Endothelial cell (in vitro differentiated cells): Measurements from ENCODE around the gene PDE6B. TPM values are rescaled to one million over a fixed set of nuclear protein-coding genes. Genes with fewer than 3 reads are reported as not detected.
"Not testable (repeated sequence)": the region's sequence is repeated elsewhere in the genome, so short reads cannot be mapped to it uniquely, and the experiment has no call there.

Experiments used
- DNase-seq: peaks from one replicate; pipeline ENCODE4 v3.0.0; 2021; ENCODE audit warnings: low spot score
- H3K27ac Mint-ChIP-seq: one replicate; pipeline ENCODE4 v1.8.0; 2021; ENCODE audit warnings: mixed read lengths, inconsistent platforms; ENCODE audit not compliant: unreplicated experiment
- H3K27me3 Mint-ChIP-seq: one replicate; pipeline ENCODE4 v1.8.0; 2021; ENCODE audit warnings: mild to moderate bottlenecking, moderate library complexity, mixed read lengths, inconsistent platforms; ENCODE audit not compliant: unreplicated experiment
- H3K36me3 Mint-ChIP-seq: one replicate; pipeline ENCODE4 v1.8.0; 2021; ENCODE audit warnings: mild to moderate bottlenecking, low read depth, mixed read lengths, inconsistent platforms; ENCODE audit not compliant: unreplicated experiment
- H3K4me1 Mint-ChIP-seq: one replicate; pipeline ENCODE4 v1.8.0; 2021; ENCODE audit warnings: mild to moderate bottlenecking, mixed read lengths, inconsistent platforms; ENCODE audit not compliant: unreplicated experiment
- H3K4me3 Mint-ChIP-seq: one replicate; pipeline ENCODE4 v1.8.0; 2021; ENCODE audit warnings: mild to moderate bottlenecking, mixed read lengths, inconsistent platforms; ENCODE audit not compliant: unreplicated experiment
- H3K9me3 Mint-ChIP-seq: one replicate; pipeline ENCODE4 v1.8.0; 2021; ENCODE audit warnings: mixed read lengths, inconsistent platforms; ENCODE audit not compliant: unreplicated experiment
- total RNA-seq: library from RNA; stranded (reverse); fragmentation: NEBNext Ultra II Directional; extraction: Animal tissue kit (Norgen Biotek cat#: 25700); gene quantifications from one replicate; pipeline ENCODE4 v1.2.1, GENCODE V29; 2021; ENCODE audit not compliant: unreplicated experiment
- TF ChIP-seq, protein P1 (sequence below): fragments of 200-600 bp; sonication (generic); IDR thresholded peaks from one replicate; pipeline ENCODE4 v1.5.0; 2021; ENCODE audit warnings: antibody characterized with exemption; ENCODE audit not compliant: unreplicated experiment

Gene PDE6B
- total RNA-seq, 1 donor from 2014 or later: 5.1 TPM

DNA sequence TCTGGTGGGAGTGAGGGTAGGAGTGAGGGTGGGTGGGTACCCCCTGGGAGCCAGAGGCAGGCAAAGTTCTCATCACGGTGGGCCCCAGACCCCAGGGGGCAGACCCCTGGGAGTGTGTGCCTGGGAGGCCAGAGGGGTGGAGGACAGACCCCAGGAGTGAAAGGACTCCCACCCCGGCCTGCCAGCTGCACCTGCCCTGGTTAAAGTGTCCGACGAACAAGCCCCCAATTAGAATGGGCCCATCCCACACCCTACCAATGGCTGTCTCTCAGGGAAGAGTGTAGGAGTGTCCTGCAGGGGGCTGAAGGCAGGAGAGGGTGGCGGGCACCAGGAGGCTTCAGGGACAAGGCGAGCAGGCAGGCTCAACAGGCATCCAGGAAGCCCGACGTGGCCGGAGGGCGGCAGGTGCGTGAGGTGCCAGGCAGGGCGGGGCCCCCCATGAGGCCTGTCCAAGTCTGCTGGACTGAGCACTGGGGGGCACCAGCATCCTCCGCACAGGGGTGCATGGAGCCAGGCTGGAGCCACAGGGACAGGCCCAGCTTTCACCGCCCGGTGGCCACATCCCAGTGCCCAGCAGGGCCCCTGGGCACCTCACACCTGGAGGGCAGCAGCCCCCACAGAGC lies 8.7 kb downstream of the PDE6B start:
- no peak for DNase-seq
- Mint-ChIP-seq H3K9me3 (peaks cover 6% of the 10 kb centered on the region), H3K27me3 (peaks cover 29% of the 10 kb centered on the region), H3K36me3 (peaks cover 19% of the 10 kb centered on the region), H3K4me3 (no peak overlapping the region), H3K27ac (no peak overlapping the region), H3K4me1 (no peaks in the 10 kb centered on the region)
- TF ChIP-seq, protein P1, sequence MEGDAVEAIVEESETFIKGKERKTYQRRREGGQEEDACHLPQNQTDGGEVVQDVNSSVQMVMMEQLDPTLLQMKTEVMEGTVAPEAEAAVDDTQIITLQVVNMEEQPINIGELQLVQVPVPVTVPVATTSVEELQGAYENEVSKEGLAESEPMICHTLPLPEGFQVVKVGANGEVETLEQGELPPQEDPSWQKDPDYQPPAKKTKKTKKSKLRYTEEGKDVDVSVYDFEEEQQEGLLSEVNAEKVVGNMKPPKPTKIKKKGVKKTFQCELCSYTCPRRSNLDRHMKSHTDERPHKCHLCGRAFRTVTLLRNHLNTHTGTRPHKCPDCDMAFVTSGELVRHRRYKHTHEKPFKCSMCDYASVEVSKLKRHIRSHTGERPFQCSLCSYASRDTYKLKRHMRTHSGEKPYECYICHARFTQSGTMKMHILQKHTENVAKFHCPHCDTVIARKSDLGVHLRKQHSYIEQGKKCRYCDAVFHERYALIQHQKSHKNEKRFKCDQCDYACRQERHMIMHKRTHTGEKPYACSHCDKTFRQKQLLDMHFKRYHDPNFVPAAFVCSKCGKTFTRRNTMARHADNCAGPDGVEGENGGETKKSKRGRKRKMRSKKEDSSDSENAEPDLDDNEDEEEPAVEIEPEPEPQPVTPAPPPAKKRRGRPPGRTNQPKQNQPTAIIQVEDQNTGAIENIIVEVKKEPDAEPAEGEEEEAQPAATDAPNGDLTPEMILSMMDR: no peak

DNA sequence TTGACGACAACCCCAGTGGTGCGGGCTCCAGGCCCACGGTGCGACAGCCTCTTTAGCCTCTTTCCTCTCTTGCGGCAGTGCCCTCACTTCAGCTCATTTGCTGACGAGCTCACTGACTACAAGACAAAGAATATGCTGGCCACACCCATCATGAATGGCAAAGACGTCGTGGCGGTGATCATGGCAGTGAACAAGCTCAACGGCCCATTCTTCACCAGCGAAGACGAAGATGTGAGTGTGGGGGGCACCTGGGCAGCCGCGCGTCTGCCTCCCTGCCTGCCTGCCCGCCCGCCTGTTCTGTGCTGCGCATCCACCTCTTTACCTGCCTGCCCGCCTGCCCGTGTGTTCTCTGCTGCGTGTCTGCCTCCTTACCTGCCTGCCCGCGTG lies 9.2 kb downstream of the PDE6B start:
- DNase-seq: no peak
- TF ChIP-seq, protein P1: no peak
- Mint-ChIP-seq H3K9me3 (peaks cover 6% of the 10 kb centered on the region), H3K27ac (no peak overlapping the region), H3K27me3 (peaks cover 29% of the 10 kb centered on the region), H3K4me1 (no peaks in the 10 kb centered on the region), H3K36me3 (peaks cover 19% of the 10 kb centered on the region), H3K4me3 (no peak overlapping the region)

DNA sequence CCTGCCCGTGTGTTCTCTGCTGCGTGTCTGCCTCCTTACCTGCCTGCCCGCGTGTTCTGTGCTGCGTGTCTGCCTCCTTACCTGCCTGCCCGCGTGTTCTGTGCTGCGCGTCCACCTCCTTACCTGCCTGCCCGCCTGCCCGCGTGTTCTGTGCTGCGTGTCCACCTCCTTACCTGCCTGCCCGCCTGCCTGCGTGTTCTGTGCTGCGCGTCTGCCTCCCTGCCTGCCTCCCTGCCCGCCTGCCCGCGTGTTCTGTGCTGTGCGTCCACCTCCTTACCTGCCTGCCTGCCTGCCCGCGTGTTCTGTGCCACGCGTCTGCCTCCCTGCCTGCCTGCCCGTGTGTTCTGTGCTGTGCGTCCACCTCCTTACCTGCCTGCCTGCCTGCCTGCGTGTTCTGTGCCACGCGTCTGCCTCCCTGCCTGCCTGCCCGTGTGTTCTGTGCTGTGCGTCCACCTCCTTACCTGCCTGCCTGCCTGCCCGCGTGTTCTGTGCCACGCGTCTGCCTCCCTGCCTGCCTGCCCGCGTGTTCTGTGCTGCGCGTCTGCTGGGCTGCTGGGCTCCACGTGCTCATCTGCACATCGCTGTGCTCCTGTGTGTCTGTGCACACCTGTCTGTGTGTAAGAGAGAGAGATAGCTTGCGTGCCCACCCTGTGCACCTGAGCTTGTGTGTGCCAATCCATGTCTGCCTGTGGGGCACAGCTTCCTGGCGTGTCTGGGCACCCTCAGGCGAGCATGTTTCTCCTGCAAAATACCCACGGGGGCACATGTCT lies 9.9 kb downstream of the PDE6B start:
- H3K36me3 Mint-ChIP-seq: peaks cover 19% of the 10 kb centered on the region
- not testable (repeated sequence) for H3K4me3 Mint-ChIP-seq, DNase-seq, H3K9me3 Mint-ChIP-seq, H3K4me1 Mint-ChIP-seq
- peaks cover 29% of the 10 kb centered on the region for H3K27me3 Mint-ChIP-seq
- peak overlapping the region; percentile 30 for H3K27ac Mint-ChIP-seq

DNA sequence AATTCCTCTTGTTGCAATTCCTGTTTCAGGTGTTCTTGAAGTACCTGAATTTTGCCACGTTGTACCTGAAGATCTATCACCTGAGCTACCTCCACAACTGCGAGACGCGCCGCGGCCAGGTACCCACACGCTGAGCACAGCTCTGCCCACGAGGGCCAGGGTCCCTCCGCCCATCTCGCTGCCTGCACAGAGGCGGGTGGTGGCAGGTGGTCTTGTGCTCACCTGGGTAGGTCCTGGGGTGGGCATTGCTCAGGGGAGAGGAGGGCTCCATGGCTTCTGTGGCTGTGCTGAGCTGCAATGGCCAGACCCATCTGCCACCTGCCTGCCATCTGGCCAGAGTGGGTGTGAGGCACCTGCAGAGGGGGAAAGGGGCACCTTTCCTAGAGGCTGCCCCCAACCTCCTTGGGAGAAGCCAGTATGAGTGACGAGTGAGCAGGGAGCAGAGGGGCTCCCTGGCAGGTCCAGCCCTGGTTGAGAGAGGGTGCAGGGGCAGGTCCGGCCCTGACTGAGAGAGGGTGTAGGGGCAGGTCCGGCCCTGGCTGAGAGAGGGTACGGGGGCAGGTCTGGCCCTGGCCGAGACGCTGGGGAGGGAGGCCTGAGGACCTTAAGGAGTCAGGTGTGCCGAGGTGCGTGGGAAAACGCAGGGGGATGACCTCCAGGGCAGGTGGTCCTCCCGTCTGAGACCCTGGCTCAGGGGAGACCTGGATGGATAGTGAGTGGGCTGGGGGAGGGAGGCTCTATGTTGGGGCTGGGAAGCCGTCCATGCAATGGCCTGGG lies 10.7 kb downstream of the PDE6B start:
- Mint-ChIP-seq H3K4me1 (no peaks in the 10 kb centered on the region), H3K9me3 (peaks cover 6% of the 10 kb centered on the region), H3K4me3 (no peak overlapping the region), H3K36me3 (peaks cover 15% of the 10 kb centered on the region), H3K27ac (peak overlapping the region; percentile 30), H3K27me3 (peaks cover 25% of the 10 kb centered on the region)
- no peak for DNase-seq
- TF ChIP-seq, protein P1: no peak

DNA sequence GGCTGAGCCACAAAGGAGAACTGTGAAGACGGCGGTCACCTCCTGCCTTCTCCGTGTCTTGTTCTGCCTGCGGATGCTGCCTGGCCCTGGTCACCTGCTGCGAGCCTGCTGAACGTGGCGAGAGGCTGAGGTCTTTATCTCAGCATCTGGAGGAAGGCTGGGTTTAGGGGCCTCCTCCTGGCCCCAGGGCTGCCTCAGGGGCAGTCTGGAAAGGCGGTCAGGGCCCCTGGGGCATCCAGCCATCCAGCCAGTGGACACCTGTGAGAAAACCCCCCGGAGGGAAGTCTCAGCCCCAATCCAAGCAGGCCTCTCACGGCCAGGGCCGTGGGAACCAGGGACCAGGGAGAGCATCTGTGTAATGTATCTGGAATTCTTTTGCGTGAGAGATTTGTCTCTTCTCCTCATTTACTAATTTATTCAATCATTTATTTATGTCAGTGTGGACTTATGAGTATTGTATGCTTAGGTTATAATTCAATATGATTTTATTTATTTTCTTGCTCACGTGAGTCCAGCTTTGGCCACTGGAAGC lies 11.3 kb downstream of the PDE6B start:
- no peak for DNase-seq
- no peak overlapping the region for H3K4me3 Mint-ChIP-seq
- H3K27me3 Mint-ChIP-seq: peaks cover 18% of the 10 kb centered on the region
- H3K9me3 Mint-ChIP-seq: peaks cover 6% of the 10 kb centered on the region
- H3K4me1 Mint-ChIP-seq: no peaks in the 10 kb centered on the region
- H3K27ac Mint-ChIP-seq: no peak overlapping the region
- TF ChIP-seq, protein P1: no peak
- peaks cover 10% of the 10 kb centered on the region for H3K36me3 Mint-ChIP-seq
